Mesothelial cell of epicardium (in vitro differentiated cells): ENCODE results near the gene FKBP11. TPM values are rescaled to one million over a fixed set of nuclear protein-coding genes. Genes with fewer than 3 reads are reported as not detected.
A peak's percentile ranks its signal among the peaks of the same experiment; 100 is the strongest.

Experiments used
- DNase-seq, 2 experiments: peaks; one replicate each; pipeline ENCODE4 v3.0.0; 2021; ENCODE audit warnings: low spot score in 2 of 2; ENCODE audit not compliant: unreplicated experiment in 2 of 2
- H3K27ac Mint-ChIP-seq: 2 replicates; pipeline ENCODE4 v1.8.0; 2021; ENCODE audit warnings: mixed read lengths
- H3K27me3 Mint-ChIP-seq: 2 replicates; pipeline ENCODE4 v1.8.0; 2021; ENCODE audit warnings: low read depth, mixed read lengths
- H3K36me3 Mint-ChIP-seq: 2 replicates; pipeline ENCODE4 v1.8.0; 2021; ENCODE audit warnings: mixed read lengths
- H3K4me1 Mint-ChIP-seq: 2 replicates; pipeline ENCODE4 v1.8.0; 2021; ENCODE audit warnings: mixed read lengths
- H3K4me3 Mint-ChIP-seq: 2 replicates; pipeline ENCODE4 v1.8.0; 2021; ENCODE audit warnings: mild to moderate bottlenecking, moderate library complexity, mixed read lengths
- H3K9me3 Mint-ChIP-seq: 2 replicates; pipeline ENCODE4 v1.8.0; 2021; ENCODE audit warnings: mixed read lengths
- CTCF ChIP-seq: fragments of 200-600 bp; sonication (generic); IDR thresholded peaks from one replicate; pipeline ENCODE4 v1.5.0; 2021; ENCODE audit warnings: antibody characterized with exemption; ENCODE audit not compliant: unreplicated experiment
- total RNA-seq: library from RNA; stranded (reverse); gene quantifications from 3 replicates; pipeline ENCODE4 v1.2.1, GENCODE V29; 2021

The FKBP11 gene
- total RNA-seq, 1 donor from 2014 or later, result 33.7 TPM

DNA sequence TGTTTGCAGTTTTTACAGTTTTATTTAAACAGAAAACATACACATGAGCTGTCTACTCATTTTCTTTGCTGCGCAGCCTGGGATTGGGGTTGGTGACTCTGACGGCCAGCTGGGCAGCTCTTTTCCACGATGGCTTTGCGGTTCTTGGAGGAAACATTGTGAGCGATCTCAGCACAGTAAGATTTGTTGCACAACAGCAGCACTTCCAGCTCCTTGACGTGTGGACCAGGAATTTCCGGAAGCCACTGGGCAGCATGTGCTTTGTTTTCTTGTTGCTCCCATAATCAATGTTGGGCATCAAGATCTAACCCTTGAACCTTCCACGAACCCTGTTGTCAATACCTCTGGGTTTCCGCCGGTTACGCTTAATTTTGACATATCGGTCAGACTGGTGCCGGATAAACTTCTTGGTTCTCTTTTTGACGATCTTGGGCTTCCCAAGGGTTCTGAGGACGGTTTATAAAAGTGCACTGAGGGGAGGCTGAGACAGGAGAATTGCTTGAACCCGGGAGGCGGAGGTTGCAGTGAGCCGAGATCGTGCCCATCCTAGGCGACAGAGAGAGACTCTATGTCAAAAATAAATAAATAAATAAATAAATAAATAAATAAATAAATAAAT lies 21.8 kb downstream of the FKBP11 start:
- H3K9me3 Mint-ChIP-seq, result no peaks in the 10 kb centered on the region
- no peaks in the 10 kb centered on the region for H3K4me1 Mint-ChIP-seq
- no peak for TF ChIP-seq CTCF
- DNase-seq, result no peak
- H3K36me3 Mint-ChIP-seq, result no peaks in the 10 kb centered on the region
- peak overlapping the region; percentile 43 for H3K4me3 Mint-ChIP-seq
- H3K27me3 Mint-ChIP-seq, result peaks cover 6% of the 10 kb centered on the region
- H3K27ac Mint-ChIP-seq, result no peak overlapping the region

GRCh38 chr12:48901278-48901677 lies 24.0 kb downstream of the FKBP11 start:
- Mint-ChIP-seq H3K27ac (no peak overlapping the region), H3K4me1 (no peaks in the 10 kb centered on the region), H3K36me3 (no peaks in the 10 kb centered on the region), H3K27me3 (peaks cover 18% of the 10 kb centered on the region), H3K9me3 (no peaks in the 10 kb centered on the region), H3K4me3 (no peak overlapping the region)
- no peak for DNase-seq
- TF ChIP-seq CTCF, result no peak

GRCh38 chr12:48899651-48900050 lies 25.6 kb downstream of the FKBP11 start:
- Mint-ChIP-seq H3K4me3 (no peak overlapping the region), H3K4me1 (no peaks in the 10 kb centered on the region), H3K36me3 (no peaks in the 10 kb centered on the region), H3K27ac (no peak overlapping the region), H3K9me3 (no peaks in the 10 kb centered on the region), H3K27me3 (peaks cover 14% of the 10 kb centered on the region)
- no peak for TF ChIP-seq CTCF
- no peak for DNase-seq

DNA sequence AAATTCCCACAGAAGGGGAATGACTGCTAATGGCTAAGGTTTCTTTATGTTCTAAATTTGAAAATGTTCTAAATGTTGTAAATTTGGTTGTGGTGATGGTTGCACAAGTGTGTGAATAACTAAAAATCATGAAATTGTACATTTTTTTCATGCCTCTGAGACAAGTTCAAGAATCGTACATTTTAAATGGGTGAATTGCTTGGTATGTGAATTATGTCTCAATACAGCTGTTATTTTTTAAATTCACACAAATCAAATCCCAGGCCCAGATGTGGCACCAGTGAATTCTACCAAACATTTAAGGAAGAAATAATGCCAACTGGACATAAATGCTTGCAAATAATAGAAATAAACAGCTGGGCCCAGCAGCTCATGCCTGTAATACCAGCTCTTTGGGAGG lies 31.0 kb downstream of the FKBP11 start:
- H3K36me3 Mint-ChIP-seq, result no peaks in the 10 kb centered on the region
- H3K4me3 Mint-ChIP-seq, result no peak overlapping the region
- no peaks in the 10 kb centered on the region for H3K9me3 Mint-ChIP-seq
- peaks cover 28% of the 10 kb centered on the region for H3K27me3 Mint-ChIP-seq
- no peak for TF ChIP-seq CTCF
- DNase-seq, result no peak
- H3K27ac Mint-ChIP-seq, result no peak overlapping the region
- H3K4me1 Mint-ChIP-seq, result peaks cover 5% of the 10 kb centered on the region

- Mint-ChIP-seq H3K27me3 (peaks cover 13% of the 10 kb centered on the region), H3K4me3 (peak overlapping the region; percentile 49), H3K27ac (peak overlapping the region; percentile 67), H3K4me1 (peaks cover 5% of the 10 kb centered on the region), H3K36me3 (no peaks in the 10 kb centered on the region), H3K9me3 (no peaks in the 10 kb centered on the region)
- TF ChIP-seq CTCF, result peak; percentile 89
- peak; percentile 71 to 92 for DNase-seq
Observed at GRCh38 chr12:48890657-48891418, 34.5 kb downstream of the FKBP11 start.
